GM23338 (cell line): ENCODE results near the gene FGD3. TPM values are rescaled to one million over a fixed set of nuclear protein-coding genes. Genes with fewer than 3 reads are reported as not detected.

Experiments used
- ATAC-seq: fragments of 200-7000 bp; cut with Tn5 transposase; 3 replicates; pipeline ENCODE4 v1.9.1; 2020
- DNase-seq: peaks from one replicate; pipeline ENCODE4 v3.0.0-alpha.2; 2015; ENCODE audit warnings: low spot score
- H2AFZ ChIP-seq: fragments of 200-600 bp; sonication (generic); 2 replicates; pipeline ENCODE4 v1.8.0; 2016; ENCODE audit warnings: antibody characterized with exemption, mild to moderate bottlenecking, moderate library complexity
- H3F3A ChIP-seq: fragments of 200-600 bp; sonication (generic); replicated peaks from 2 replicates; pipeline ENCODE4 v1.8.0; 2017; ENCODE audit warnings: antibody characterized with exemption, mixed run types, low read depth
- H3K27ac ChIP-seq: fragments of 200-600 bp; sonication (generic); 2 replicates; pipeline ENCODE4 v1.6.1; 2016; ENCODE audit warnings: low read depth
- H3K27me3 ChIP-seq: fragments of 200-600 bp; sonication (generic); 2 replicates; pipeline ENCODE4 v1.8.0; 2016; ENCODE audit warnings: mild to moderate bottlenecking, mixed run types, moderate library complexity; ENCODE audit not compliant: insufficient read depth
- H3K36me3 ChIP-seq: fragments of 200-600 bp; sonication (generic); 2 replicates; pipeline ENCODE4 v1.8.0; 2016; ENCODE audit warnings: mild to moderate bottlenecking; ENCODE audit not compliant: insufficient read depth
- H3K4me1 ChIP-seq: fragments of 200-600 bp; sonication (generic); 2 replicates; pipeline ENCODE4 v1.8.0; 2016; ENCODE audit warnings: mild to moderate bottlenecking, moderate library complexity; ENCODE audit not compliant: insufficient read depth
- H3K4me2 ChIP-seq: fragments of 200-600 bp; sonication (generic); 2 replicates; pipeline ENCODE4 v1.7.1; 2017; ENCODE audit warnings: mixed run types
- H3K4me3 ChIP-seq: fragments of 200-600 bp; sonication (generic); 2 replicates; pipeline ENCODE4 v1.6.1; 2016; ENCODE audit warnings: mixed run types
- H3K79me2 ChIP-seq: fragments of 200-600 bp; sonication (generic); replicated peaks from 2 replicates; pipeline ENCODE4 v1.8.0; 2017; ENCODE audit warnings: mild to moderate bottlenecking; ENCODE audit not compliant: insufficient read depth
- H3K9me2 ChIP-seq: fragments of 200-600 bp; sonication (generic); 2 replicates; pipeline ENCODE4 v1.8.0; 2017; ENCODE audit not compliant: insufficient read depth
- H4K20me1 ChIP-seq: fragments of 200-600 bp; sonication (generic); replicated peaks from 2 replicates; pipeline ENCODE4 v1.8.0; 2017; ENCODE audit warnings: mild to moderate bottlenecking; ENCODE audit not compliant: insufficient read depth
- H3K27ac Mint-ChIP-seq: 2 replicates; pipeline ENCODE4 v1.8.0; 2020; ENCODE audit warnings: inconsistent platforms, mild to moderate bottlenecking, moderate library complexity, mixed read lengths
- H3K27me3 Mint-ChIP-seq: 3 replicates; pipeline ENCODE4 v1.8.0; 2022; ENCODE audit warnings: low read depth, mild to moderate bottlenecking, moderate library complexity, mixed read lengths, inconsistent platforms; ENCODE audit not compliant: insufficient read depth, poor library complexity
- H3K36me3 Mint-ChIP-seq: 3 replicates; pipeline ENCODE4 v1.8.0; 2021; ENCODE audit warnings: low read depth, mild to moderate bottlenecking, inconsistent platforms, moderate library complexity, mixed read lengths
- H3K4me1 Mint-ChIP-seq: 3 replicates; pipeline ENCODE4 v1.8.0; 2020; ENCODE audit warnings: mild to moderate bottlenecking, inconsistent platforms, mixed read lengths
- H3K4me3 Mint-ChIP-seq: 3 replicates; pipeline ENCODE4 v1.8.0; 2021; ENCODE audit warnings: moderate library complexity, mild to moderate bottlenecking, inconsistent platforms, mixed read lengths
- H3K9me3 Mint-ChIP-seq: 3 replicates; pipeline ENCODE4 v1.8.0; 2020; ENCODE audit warnings: moderate library complexity, mild to moderate bottlenecking, inconsistent platforms, mixed read lengths
- EZH2 ChIP-seq: fragments of 200-600 bp; sonication (generic); IDR thresholded peaks from one replicate; pipeline ENCODE4 v1.8.0; 2017; ENCODE audit warnings: antibody characterized with exemption, mild to moderate bottlenecking, low read depth; ENCODE audit not compliant: unreplicated experiment
- EZH2phosphoT487 ChIP-seq: fragments of 200-600 bp; sonication (generic); IDR thresholded peaks from one replicate; pipeline ENCODE4 v1.8.1; 2018; ENCODE audit warnings: antibody characterized with exemption; ENCODE audit not compliant: unreplicated experiment
- JUNB ChIP-seq: IDR thresholded peaks from one replicate; pipeline ENCODE4 v1.6.1; 2016; ENCODE audit warnings: antibody characterized with exemption; ENCODE audit not compliant: unreplicated experiment
- NANOG ChIP-seq: IDR thresholded peaks from 2 replicates; pipeline ENCODE4 v1.6.1; 2016; ENCODE audit warnings: antibody characterized with exemption, borderline replicate concordance
- REST ChIP-seq: IDR thresholded peaks from one replicate; pipeline ENCODE4 v1.6.1; 2018; ENCODE audit warnings: antibody characterized with exemption; ENCODE audit not compliant: unreplicated experiment
- ZNF114 ChIP-seq: fragments of 250-450 bp; sonication (Bioruptor Pico); IDR thresholded peaks from 2 replicates; pipeline ENCODE4 v1.5.0; 2020; ENCODE audit warnings: mild to moderate bottlenecking, moderate library complexity
- ZNF462 ChIP-seq: fragments of 250-450 bp; sonication (Bioruptor Pico); IDR thresholded peaks from 2 replicates; pipeline ENCODE4 v1.5.0; 2020; ENCODE audit warnings: mild to moderate bottlenecking, moderate library complexity
- polyA plus RNA-seq: library from polyadenylated mRNA; unstranded; fragments of >200 nt; fragmentation: Nextera tagmentation; extraction: Ambion mirVana; gene quantifications from 2 replicates; pipeline ENCODE4 v1.2.1, GENCODE V29; 2016
- total RNA-seq: library from RNA; depleted of rRNA; stranded (reverse); fragments of >200 nt; shearing (Covaris generic); gene quantifications from 2 replicates; pipeline ENCODE4 v1.2.3, GENCODE V29; 2014

FGD3 gene
- total and polyA plus RNA-seq, 2 experiments from 2014 or later: 0.95 to 1.7 TPM

DNA sequence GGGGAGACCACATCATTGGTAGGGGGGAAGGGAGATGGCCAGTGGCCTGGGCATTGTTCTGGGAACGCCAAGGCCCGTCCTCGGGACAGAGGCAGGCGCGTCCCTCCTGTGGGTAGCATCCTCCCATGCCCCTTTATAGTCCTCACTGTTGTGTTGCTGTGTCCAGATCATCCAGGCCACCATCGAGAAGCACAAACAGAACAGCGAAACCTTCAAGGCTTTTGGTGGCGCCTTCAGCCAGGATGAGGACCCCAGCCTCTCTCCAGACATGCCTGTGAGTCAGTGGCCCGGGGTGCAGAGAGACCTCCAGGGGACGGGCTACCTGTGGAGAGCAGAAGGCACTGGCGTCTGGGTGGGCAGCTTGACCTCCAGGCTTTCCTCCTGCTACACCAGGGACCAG is 72.8 kb downstream of the FGD3 start:
- no peak overlapping the region for H3K4me3 ChIP-seq
- H3K4me2 ChIP-seq: no peak overlapping the region
- H3K4me3 Mint-ChIP-seq: no peak overlapping the region
- no peaks in the 10 kb centered on the region for H3K27me3 ChIP-seq
- no peak for TF ChIP-seq JUNB
- H3F3A ChIP-seq: no peaks in the 10 kb centered on the region
- H4K20me1 ChIP-seq: no peaks in the 10 kb centered on the region
- peaks cover 6% of the 10 kb centered on the region for H3K27me3 Mint-ChIP-seq
- H3K27ac Mint-ChIP-seq: no peak overlapping the region
- H3K9me3 Mint-ChIP-seq: no peaks in the 10 kb centered on the region
- no peaks in the 10 kb centered on the region for H3K9me2 ChIP-seq
- ATAC-seq: no peak
- no peak overlapping the region for H2AFZ ChIP-seq
- H3K79me2 ChIP-seq: no peaks in the 10 kb centered on the region
- H3K27ac ChIP-seq: no peak overlapping the region
- no peaks in the 10 kb centered on the region for H3K4me1 ChIP-seq
- H3K36me3 Mint-ChIP-seq: no peaks in the 10 kb centered on the region
- peaks cover 11% of the 10 kb centered on the region; the same call in 2 of the 3 replicates for H3K4me1 Mint-ChIP-seq
- no peak for DNase-seq
- H3K36me3 ChIP-seq: no peaks in the 10 kb centered on the region

DNA sequence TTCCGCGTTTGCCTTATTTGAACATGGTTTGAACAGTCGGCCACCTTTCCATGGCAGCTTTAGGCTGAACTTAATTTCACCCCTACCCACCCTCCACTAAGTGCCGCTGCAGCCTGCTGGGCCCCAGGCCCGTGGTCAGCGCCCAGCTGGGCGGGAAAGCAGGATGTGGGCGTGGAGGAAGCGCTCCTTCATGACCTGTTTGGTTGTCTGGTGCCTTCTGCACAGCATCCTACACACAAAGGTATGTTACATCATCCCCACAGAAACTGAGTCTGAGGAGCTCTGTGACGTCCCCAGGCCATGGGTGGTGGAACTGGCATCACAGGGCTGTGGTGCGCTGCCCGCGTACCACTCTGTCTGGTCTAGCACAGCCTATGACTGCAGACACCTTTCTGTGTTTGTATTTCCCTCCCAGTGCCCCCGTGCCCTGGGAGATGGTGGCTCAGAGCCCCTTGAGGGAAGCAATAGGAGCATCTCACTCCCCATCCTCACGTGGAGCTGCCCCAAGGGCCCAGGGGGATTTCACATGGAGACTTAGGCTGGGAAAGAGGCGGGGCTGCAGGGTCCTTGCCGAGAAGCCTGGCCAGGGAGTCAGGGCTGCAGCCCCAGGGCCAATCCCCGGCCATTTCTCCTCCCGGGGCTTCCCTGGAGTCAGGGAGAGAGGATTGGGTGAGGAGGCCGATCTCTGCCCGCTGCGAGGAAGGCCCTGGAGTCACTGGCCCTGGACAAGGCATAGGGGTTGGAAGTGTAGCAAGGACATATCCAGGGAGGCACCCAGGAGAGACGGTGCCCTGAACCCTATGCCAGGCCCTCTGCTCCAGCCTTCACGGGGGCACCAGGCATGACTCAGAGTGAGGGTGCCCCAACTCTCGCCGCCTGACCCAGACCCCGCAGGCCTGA is 73.7 kb downstream of the FGD3 start:
- no peaks in the 10 kb centered on the region for H3K79me2 ChIP-seq
- no peak for ATAC-seq
- no peak overlapping the region for H3K4me3 ChIP-seq
- no peaks in the 10 kb centered on the region for H3K27me3 ChIP-seq
- no peaks in the 10 kb centered on the region for H3K4me1 ChIP-seq
- no peak overlapping the region for H3K27ac ChIP-seq
- H3F3A ChIP-seq: no peaks in the 10 kb centered on the region
- Mint-ChIP-seq H3K27me3 (peaks cover 6% of the 10 kb centered on the region), H3K4me1 (peaks cover 11% of the 10 kb centered on the region; the same call in 2 of the 3 replicates), H3K27ac (no peak overlapping the region; the same call in 1 of the 2 replicates), H3K36me3 (no peaks in the 10 kb centered on the region), H3K9me3 (no peaks in the 10 kb centered on the region), H3K4me3 (no peak overlapping the region)
- no peaks in the 10 kb centered on the region for H3K9me2 ChIP-seq
- no peaks in the 10 kb centered on the region for H4K20me1 ChIP-seq
- no peak overlapping the region for H3K4me2 ChIP-seq
- no peaks in the 10 kb centered on the region for H3K36me3 ChIP-seq
- no peak for DNase-seq
- TF ChIP-seq EZH2phosphoT487 (no peak), JUNB (no peak), REST (no peak), ZNF462 (CRISPR knock-in tag) (no peak), NANOG (no peak), ZNF114 (no peak), EZH2 (no peak)
- H2AFZ ChIP-seq: no peak overlapping the region
